ENCODE measurements around the gene SMR3A.

The SMR3A gene

DNA sequence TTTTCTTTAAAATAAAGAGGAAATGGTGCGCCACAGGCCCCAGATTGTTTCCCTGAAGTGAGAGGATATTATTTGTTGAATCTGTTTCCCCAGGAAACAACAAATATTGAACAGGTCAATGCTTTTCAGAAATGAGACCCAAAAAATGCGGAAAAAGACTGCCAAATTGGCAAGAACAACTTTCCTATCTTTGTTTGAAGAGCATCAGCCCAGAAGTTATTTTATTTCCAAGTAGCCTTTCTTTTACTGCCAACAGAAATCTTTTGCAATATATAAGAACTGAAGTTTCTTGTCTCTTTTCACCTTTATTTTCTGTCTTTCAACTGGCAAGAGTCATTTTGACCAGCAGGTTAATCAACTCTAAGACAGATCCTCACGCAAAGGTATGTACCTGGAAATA, at the start of gene SMR3A:
TSS of gene SMR3A (plus strand) at position 301 of the 400 bp plus-strand sequence. CDS start 1,356 bp downstream, outside the sequence.
- DNase-seq, result no peak

DNA sequence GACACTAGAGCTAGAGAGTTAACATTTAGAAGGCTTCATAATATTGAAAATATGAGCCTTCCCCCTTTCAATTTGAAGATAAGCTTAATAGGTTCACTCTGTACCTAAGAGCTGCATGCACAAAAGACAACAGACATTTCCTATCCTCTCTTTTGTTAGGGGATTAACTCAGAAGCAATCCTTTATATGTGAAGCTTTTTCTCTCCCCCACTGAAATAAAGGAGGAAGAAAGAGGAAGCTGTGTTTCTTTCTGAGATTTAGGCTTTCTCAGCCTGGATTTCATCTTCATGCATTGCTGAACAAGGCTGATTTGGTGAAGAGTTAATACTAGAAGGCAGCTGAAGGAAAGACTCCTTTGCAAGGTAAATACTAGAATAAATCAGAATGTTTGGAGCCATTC, 46.8 kb upstream of the SMR3A start:
- no peak for DNase-seq

DNA sequence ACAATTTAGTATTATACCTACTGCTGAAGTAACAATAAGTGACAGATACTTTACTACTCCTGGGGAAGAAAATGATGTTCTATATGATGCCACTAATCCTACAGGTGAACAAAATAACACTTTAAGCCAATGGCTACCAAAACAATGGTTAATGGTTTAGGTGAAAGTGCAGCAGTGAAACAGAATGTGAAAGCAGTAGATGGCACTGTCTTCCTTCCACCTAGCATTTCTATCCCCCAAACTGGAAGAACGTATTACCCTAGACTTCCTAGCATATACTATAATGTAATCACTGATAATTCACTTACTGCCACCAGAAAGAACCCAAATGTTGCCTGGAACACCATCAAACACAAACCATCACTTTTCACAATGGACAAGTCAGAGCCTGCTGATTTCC, 44.6 kb upstream of the SMR3A start:
- no peak for DNase-seq

DNA sequence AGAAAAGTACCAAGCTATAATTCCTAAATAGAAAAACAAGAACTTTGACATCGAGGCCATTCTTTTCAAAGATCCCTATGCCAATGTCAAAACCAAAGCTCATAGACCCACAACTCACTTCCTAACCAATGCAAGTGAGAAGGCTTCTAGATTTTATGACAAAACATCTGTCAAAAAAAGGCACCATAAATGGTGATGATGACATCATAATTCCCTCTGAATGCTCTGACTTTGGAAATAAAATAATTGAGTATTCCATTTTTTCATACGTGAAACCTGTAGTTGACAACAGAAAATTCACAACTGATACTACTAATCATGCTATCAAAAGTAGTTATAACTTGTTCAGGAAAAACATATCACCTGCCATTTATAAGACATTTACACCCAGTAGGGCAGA, 34.5 kb upstream of the SMR3A start:
- no peak for DNase-seq

DNA sequence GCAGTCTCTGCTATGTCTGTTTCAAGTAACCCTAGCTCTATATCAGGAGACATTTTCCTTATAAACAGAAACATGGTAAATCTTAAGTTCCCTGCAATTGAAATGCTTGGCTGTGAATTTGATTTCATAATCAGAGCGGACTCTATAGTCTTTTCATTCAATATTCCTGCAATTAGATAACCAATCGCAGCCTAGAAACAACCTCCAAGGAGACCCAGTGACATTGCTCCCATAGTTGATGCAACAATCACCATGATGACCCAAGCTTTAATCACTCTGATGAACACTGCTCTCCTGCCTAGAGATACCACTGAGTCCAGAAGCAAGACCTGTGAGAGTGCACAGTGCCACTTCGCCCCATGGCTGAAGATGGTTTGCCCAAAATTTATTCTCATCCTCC, 25.9 kb upstream of the SMR3A start, which contains the start of gene CABS1:
TSS of gene CABS1 (plus strand) at position 301 of the 400 bp plus-strand sequence. CDS start at position 360, 59 bp downstream.
- DNase-seq, result no peak

DNA sequence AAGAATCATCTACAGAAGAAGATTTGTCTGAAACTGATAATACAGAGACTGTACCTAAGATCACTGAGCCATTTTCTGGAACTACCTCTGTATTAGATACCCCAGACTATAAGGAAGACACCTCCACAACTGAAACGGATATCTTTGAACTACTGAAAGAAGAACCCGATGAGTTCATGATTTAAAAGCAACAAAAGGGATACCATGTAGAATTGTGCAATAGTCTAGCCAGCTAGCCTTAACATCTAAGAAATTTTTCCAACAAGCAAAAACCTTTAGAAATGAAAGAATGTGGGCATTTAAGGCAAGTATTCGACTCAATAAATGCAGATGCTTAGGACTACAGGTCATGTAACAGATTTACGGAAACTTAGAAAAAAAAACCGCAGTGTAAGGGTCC, 24.5 kb upstream of the SMR3A start:
- DNase-seq, result no peak

DNA sequence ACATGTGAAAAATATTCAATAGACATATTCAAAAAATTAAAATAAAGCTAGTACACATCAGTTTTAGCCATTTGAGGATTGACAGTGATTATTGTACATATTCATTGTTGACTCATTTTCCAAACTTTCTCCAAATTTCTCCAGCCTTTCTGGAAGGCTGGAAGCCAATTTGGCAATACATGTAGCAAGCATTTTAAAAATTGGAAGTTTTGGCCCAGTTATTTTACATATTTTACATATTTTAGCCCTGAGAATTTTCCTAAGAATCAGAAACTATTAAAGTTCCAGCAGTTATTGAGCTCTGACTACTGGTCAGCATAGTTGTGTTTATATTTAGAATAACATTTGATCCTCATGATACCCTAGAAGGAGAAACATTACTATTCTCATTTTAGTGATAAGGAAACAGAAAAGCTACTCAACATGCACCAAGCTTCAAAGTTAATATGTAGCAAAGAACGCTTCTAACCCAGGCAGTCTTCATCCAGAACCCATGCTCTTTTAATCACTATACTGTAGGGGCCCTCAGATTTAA, 22.6 kb upstream of the SMR3A start:
- no peak for DNase-seq

DNA sequence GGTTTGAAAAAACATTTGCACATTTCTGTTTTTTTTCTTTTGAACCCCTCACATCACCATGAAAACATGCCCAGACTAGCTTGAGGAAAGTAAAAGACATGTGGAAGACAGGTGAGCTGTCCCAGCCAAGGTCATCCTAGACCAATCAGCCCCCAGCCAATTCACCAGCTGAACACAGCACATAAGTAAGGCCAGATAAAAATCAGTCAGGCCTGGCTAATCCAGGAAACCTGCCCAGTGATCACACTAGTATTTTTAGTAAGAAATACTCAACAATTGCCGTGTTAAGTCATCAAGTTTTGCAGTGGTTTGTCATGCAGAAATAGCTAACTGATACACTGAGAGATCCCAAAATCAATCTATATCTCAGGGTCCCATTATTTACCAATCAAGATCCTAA, 4.4 kb upstream of the SMR3A start:
- DNase-seq, result no peak

DNA sequence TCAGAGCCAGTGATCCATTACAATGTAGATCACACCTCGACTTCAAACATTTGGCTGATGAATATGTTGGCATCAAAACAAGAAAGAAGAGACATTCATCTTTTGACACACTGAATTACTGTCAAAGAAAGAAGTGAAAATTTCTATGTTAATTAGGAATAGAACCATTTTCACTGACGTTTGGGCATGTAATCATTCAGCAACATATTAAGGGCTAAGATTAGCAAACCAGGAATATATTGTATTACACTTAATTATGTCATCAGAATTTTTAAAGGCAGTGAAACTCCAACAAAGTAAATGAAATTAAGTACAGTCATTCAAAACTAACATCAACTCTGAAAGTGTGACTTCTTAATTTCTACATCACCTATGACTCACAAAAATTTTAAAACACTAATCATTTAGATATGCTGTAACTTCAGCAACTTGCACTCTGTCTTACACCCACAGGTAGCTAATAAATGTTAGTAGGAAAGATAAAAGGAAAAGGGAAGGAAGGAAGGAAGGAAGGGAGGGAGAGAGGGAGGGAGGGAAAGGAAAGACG, 1.4 kb upstream of the SMR3A start:
- DNase-seq, result no peak

DNA sequence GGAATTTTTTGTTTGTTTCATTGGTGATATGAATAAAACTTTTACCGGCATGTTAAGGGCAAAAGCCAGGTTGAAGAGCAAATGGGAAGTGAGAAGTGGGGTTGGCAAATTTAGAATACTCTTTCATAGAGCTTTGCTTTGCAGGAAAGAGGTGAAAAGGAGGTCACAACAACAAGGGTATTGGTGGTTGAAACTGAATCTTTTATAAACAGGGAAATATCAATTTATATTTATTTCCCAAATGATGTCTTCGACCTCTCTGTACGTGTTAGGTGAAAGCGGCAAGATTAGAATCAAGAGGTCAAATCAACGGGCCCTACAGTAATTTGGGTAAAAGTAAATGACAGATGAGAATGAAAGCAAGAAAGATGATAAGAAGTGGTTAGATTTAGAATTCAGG, 3.4 kb downstream of the SMR3A start:
- DNase-seq, result no peak

DNA sequence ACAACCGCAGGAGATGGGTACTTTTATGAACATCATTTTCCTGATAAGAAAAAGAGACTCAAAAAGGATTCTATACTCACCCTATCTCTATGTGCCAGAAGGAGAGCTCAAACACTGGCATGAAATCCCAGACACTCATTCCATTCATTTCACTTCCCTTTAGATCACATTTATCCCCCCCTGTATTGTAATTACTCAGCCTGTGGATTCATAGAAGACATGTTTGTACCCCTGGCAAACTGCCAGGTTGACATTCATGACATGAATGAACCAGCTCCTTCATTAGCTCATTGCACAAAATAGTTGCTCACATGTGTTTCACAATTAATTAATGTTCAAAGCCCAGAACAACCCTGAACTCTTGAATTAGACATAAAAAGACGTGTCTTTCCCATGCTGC, 4.9 kb downstream of the SMR3A start:
- no peak for DNase-seq

DNA sequence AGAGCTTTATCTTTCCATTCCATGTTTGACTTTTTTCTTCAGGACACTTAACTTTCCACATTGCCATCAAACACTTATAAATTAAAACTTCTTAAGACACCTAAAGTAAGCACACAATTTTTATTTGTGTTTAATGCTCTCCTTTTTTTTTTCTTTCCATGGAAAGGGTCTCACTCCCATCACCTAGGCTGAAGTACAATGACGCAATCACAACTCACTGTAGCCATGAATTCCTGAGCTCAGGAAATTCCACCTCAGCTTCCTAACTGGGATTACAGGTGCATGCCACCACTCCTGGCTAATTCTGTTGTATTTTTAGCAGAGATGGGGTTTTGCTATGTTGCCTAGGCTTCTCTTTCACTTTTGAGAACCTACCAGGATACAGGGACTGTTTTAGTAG, 7.3 kb downstream of the SMR3A start:
- no peak for DNase-seq

DNA sequence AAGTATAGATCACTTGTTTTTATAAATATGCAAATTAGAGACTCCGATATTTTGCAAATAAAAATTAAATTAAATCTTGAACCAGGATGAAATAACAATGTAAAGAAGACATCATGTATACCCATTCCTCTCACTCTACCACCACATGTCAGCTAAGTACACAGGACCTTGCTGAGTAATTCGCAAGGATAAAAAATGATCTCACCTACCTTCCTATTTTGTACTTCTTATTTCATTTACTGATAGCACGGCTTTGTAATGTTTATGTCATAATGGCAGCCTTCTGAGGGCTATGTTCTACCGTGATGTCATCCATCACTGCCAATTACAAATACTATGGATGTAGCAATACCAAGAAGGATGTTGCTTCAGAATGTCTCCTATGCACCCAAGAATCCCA, 11.4 kb downstream of the SMR3A start:
- no peak for DNase-seq

DNA sequence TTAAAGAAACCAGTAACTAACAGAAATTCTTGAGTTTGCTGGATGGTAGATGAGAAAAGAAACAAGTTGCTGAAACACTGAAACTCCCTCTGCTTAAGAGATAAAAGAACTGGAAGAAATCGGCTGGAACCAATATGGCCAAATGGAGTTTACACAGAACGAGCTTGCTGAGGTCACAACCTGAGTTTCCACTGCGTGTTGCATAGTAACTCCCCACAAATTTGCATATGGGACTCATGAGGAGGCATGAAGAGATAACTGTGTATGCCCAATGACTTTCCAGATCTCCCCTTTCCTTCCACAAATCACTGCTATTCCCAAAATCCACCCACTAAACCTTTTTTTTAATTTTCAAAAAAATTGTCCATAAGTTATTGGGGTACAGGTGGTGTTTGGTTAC, 12.2 kb downstream of the SMR3A start:
- DNase-seq, result no peak

DNA sequence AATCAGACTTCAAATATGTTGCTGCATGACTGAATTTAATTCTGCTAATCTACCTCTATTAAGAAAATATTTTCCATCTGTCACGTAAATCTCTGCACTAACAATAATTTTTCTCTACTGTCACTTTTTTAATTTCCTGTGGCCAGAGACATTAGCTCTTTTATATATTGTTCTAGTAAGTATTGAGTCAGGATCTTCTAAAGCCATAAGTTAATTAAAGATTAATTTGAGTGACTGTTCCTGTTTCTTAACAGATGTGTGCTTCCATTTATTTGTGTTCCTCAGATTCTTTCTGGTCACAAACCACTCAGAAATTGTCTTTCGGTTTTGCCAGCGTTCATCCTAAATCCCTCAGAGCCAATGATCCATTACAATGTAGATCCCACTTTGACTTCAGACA, 20.0 kb downstream of the SMR3A start:
- no peak for DNase-seq

DNA sequence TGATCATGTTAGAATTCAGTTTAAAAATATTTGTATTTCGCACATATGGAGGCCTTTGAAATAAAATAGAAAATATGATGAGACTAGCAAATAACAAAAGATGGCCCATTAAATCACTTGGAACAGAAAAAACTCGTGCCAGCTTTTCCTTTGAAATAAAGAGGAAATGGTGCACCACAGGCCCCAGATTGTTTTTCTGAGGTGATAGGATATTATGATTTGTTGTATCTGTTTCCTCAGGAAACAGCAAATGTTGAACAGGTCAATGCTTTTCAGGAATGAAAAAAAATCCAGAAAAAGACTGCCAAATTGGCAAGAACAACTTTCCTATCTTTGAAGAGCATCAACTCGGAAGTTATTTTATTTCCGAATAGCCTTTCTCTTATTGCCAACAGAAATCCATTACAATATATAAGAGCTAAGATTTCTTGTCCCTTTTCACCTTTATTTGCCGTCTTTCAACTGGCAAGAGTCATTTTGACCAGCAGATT, 22.2 kb downstream of the SMR3A start, which contains the start of gene SMR3B:
TSS of gene SMR3B (plus strand) at position 441 of the 491 bp plus-strand sequence. CDS start 1,380 bp downstream, outside the sequence.
- DNase-seq, result no peak

DNA sequence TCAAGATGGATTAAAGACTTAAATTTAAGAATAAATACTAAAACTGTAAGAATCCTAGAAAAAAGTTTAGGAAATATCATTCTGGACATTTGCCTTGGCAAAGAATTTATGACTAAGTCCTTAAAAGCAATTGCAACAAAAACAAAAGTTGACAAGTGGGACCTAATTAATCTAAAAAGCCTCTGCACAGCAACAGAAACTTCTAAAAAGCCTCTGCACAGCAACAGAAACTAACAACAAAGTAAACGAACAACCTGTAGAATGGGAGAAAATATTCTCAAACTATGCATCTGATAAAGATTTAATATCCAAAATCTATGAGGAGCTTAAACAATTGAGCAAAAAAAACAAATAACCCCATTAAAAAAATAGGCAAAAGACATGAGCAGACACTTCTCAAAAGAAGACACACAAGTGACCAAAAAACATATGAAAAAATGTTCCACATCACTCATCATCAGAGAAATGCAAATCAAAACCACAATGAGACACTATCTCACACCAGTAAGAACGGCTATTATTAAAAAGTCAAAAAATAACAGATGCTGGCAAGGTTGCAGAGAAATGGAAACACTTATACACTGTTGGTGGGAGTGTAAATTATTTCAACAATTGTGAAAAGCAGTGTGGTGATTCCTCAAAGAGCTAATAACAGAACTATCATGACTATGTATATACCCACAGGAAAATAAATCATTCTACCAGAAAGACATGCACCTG, 31.7 kb downstream of the SMR3A start:
- DNase-seq, result no peak

DNA sequence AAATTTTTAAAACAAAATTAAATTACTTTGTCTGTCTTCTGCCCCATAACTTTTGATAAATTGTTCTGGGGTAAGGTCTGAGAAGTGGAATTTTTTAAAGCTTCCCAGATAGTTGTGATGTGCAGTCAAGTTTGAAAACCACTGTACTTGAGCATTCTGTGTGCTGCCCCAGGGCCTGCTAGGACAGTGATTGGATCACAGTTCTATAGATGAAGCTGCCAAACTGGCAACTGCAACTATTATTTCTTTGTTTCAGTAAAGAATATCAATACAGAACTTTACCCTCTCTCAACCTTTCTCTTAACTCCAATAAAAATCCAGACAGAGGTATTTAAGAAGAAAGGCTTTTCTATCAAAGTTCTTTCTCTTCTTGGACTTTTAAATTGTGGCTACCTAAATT, 37.0 kb downstream of the SMR3A start, which contains the start of gene OPRPN:
TSS of gene OPRPN (plus strand) at position 361 of the 400 bp plus-strand sequence. CDS start 1,346 bp downstream, outside the sequence.
- no peak for DNase-seq

DNA sequence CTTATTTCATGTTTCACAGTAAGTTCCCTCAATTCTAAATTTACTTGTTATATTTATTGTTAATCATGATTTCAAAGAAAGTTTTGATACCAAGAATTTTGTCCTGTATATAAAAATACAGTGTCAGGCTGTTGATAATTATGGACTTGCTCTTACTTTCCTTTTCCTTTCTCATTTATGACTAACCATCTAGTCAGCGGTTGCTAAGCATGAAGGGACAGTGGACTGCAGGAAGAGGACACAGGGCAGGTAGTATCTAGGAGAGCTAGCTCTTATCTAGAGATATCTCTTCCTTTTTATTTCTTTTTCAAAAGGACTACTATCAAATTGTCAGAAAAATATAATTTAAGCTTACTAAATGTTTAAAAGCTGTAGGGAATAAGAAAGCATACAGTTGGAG, 38.8 kb downstream of the SMR3A start:
- no peak for DNase-seq

DNA sequence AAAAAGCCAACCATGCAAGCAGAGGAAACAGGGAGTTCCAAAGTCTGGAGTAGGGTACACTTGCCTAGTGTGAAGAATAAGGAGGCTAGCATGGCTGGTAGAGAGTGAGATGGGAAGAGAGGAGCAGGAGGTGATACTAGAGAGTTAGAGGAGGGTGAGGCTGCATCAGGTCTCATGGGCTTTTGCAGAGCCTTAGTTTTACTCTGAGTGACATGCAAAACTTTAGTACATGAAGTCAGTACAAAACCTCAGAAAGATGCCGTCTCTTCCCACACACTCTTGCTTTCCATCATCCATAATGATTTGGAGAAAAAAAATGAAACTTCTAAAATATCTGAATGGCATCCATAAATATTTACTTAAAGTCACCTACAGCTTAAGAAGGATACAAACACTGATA, 42.2 kb downstream of the SMR3A start:
- DNase-seq, result no peak

DNA sequence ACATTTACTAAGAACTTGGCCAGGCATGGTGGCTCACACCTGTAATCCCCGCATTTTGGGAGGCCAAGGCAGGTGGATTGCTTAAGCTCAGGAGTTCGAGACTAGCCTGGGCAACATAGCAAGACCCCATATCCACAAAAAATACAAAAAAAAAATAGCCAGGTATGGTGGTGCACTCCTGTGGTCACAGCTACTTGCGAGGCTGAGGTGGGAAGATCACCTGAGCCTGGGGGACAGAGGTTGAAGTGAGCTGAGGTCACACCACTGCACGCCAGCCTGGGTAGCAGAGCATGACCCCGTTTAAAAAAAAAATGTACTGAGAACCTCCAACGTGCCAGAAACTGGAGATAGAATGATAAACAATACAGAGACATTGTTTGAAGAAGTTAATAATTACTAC, 45.2 kb downstream of the SMR3A start:
- no peak for DNase-seq
